Peyer's patch (tissue), 4 donors: ENCODE measurements around the gene ZNF701. TPM values are rescaled to one million over a fixed set of nuclear protein-coding genes. Genes with fewer than 3 reads are reported as not detected.
"Not testable (repeated sequence)": the region's sequence is repeated elsewhere in the genome, so short reads cannot be mapped to it uniquely, and the experiment has no call there.

Experiments used
- DNase-seq, 3 donors: peaks; one replicate each; pipeline ENCODE4 v3.0.0-alpha.2; 2017 to 2019
- H3K27ac ChIP-seq, 4 donors: fragments of 200-600 bp; sonication (generic); one replicate each; pipeline ENCODE4 v1.5.1; 2016 to 2019
- H3K27me3 ChIP-seq, 2 donors: fragments of 200-600 bp; sonication (generic); one replicate each; pipeline ENCODE4 v1.5.1; 2019
- H3K36me3 ChIP-seq, 3 donors: fragments of 200-600 bp; sonication (generic); one replicate each; pipeline ENCODE4 v1.5.1; 2016 to 2019
- H3K4me1 ChIP-seq, 4 donors: fragments of 200-600 bp; sonication (generic); one replicate each; pipeline ENCODE4 v1.5.1; 2016 to 2019
- H3K4me3 ChIP-seq, 4 donors: fragments of 200-600 bp; sonication (generic); 1 replicate in 3 of 4; 2 replicates in 1 of 4; pipeline ENCODE4 v1.5.1; 2016 to 2019; ENCODE audit warnings: mild to moderate bottlenecking in 1 of 4
- H3K9me3 ChIP-seq, 4 donors: fragments of 200-600 bp; sonication (generic); one replicate each; pipeline ENCODE4 v1.5.1; 2016 to 2019; ENCODE audit warnings: mild to moderate bottlenecking in 1 of 4
- CTCF ChIP-seq, 6 experiments: fragments of 450-650 bp in 4 of 6; fragments of 200-600 bp in 2 of 6; sonication (generic) in 1 of 6; IDR thresholded peaks; one replicate each; pipeline ENCODE4 v1.5.1; 2017 to 2019; ENCODE audit warnings: antibody characterized with exemption in 6 of 6, mild to moderate bottlenecking in 3 of 6, moderate library complexity in 1 of 6
- POLR2A ChIP-seq, 2 donors: fragments of 450-650 bp; IDR thresholded peaks; one replicate each; pipeline ENCODE4 v1.5.1; 2017; ENCODE audit warnings: antibody characterized with exemption in 2 of 2, mild to moderate bottlenecking in 2 of 2, moderate library complexity in 2 of 2
- total RNA-seq, 4 donors: library from RNA; depleted of rRNA; stranded (reverse); fragments of >200 nt; gene quantifications; one replicate each; pipeline ENCODE4 v1.1.0, GENCODE V29; 2016

Gene ZNF701
- total RNA-seq, 4 donors from 2014 or later: 21.0 to 36.7 (median 34.7) TPM

- DNase-seq: no peak
- Histone ChIP-seq H3K9me3 (peaks cover 0 to 22% (median 0%) of the 10 kb centered on the region in 4 donors), H3K36me3 (peaks cover 0 to 53% (median 0%) of the 10 kb centered on the region in 3 donors), H3K4me1 (no peaks in the 10 kb centered on the region), H3K4me3 (no peak overlapping the region), H3K27me3 (no peaks in the 10 kb centered on the region), H3K27ac (no peak overlapping the region)
- no peak for TF ChIP-seq CTCF (IDR thresholded peaks at IDR 0.05)
Observed at GRCh38 chr19:52590728-52591127, 20.6 kb downstream of the ZNF701 start.

GRCh38 chr19:52592301-52592700, 22.2 kb downstream of the ZNF701 start:
- Histone ChIP-seq H3K27ac (no peak overlapping the region), H3K36me3 (peaks cover 0 to 56% (median 0%) of the 10 kb centered on the region in 3 donors), H3K9me3 (peaks cover 0 to 31% (median 4%) of the 10 kb centered on the region in 4 donors), H3K4me3 (no peak overlapping the region), H3K4me1 (no peaks in the 10 kb centered on the region), H3K27me3 (no peaks in the 10 kb centered on the region)
- TF ChIP-seq CTCF (IDR thresholded peaks at IDR 0.05) (no peak), POLR2A (IDR thresholded peaks at IDR 0.05) (no peak)
- no peak for DNase-seq

GRCh38 chr19:52593441-52593840, 23.4 kb downstream of the ZNF701 start:
- H3K4me1 ChIP-seq, H3K4me3 ChIP-seq, H3K27ac ChIP-seq, H3K27me3 ChIP-seq, DNase-seq: not testable (repeated sequence)
- Histone ChIP-seq H3K36me3 (peaks cover 0 to 48% (median 0%) of the 10 kb centered on the region in 3 donors), H3K9me3 (peaks cover 0 to 28% (median 4%) of the 10 kb centered on the region in 4 donors)

GRCh38 chr19:52599241-52599640, 29.2 kb downstream of the ZNF701 start:
- H3K27ac ChIP-seq: no peak overlapping the region

DNA sequence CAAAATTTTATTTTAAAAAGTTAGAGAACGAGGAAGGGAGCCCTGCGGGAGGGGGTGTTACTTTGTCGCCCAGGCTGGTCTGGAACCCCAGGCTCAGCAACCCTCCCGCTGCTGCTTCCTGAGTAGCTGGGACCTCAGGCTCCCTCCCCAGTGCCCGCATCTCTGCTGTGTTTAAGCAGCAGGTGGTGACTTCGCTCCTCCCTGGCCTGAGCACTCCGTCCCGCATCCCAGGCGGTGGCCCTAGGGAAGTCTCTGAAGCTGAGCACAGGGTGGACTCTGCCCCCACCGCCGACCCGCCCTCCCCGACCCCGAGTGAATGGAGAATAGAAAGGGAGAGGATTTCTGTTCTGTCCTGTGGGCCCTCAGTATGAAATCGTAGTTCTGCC, 30.5 kb downstream of the ZNF701 start:
- H3K36me3 ChIP-seq: peaks cover 0 to 19% (median 0%) of the 10 kb centered on the region in 3 donors
- peaks cover 0 to 17% (median 4%) of the 10 kb centered on the region in 4 donors for H3K9me3 ChIP-seq
- H3K27ac ChIP-seq: peak overlapping the region; percentile 79 to 86 (median 83)
- peak overlapping the region; percentile 64 to 75 (median 68) for H3K4me3 ChIP-seq
- TF ChIP-seq POLR2A (IDR thresholded peaks at IDR 0.05): no peak
- no peak for TF ChIP-seq CTCF (IDR thresholded peaks at IDR 0.05)
- H3K27me3 ChIP-seq: no peaks in the 10 kb centered on the region
- peaks cover 0 to 12% (median 0%) of the 10 kb centered on the region in 4 donors for H3K4me1 ChIP-seq
- peak; percentile 23 to 88 (median 82) for DNase-seq

More at GRCh38 chr19:52599241-52599640, 29.2 kb downstream of the ZNF701 start:
- peaks cover 0 to 18% (median 0%) of the 10 kb centered on the region in 3 donors for H3K36me3 ChIP-seq
- peaks cover 0 to 22% (median 4%) of the 10 kb centered on the region in 4 donors for H3K9me3 ChIP-seq
- no peaks in the 10 kb centered on the region for H3K27me3 ChIP-seq
- no peak for TF ChIP-seq POLR2A (IDR thresholded peaks at IDR 0.05)
- TF ChIP-seq CTCF (IDR thresholded peaks at IDR 0.05): no peak
- H3K4me1 ChIP-seq: peaks cover 0 to 12% (median 0%) of the 10 kb centered on the region in 4 donors
- DNase-seq: no peak
- no peak overlapping the region for H3K4me3 ChIP-seq

- DNase-seq: peak; percentile 94 to 98 (median 98)
- TF ChIP-seq CTCF (IDR thresholded peaks at IDR 0.05) (peak in 5 of 6 experiments; percentile 15 to 54 (median 35)), POLR2A (IDR thresholded peaks at IDR 0.05) (peak; percentile 45 to 71)
Observed at GRCh38 chr19:52601025-52601973, 31.2 kb downstream of the ZNF701 start.

More at GRCh38 chr19:52601025-52601973, 31.2 kb downstream of the ZNF701 start:
- peaks cover 0 to 14% (median 0%) of the 10 kb centered on the region in 3 donors for H3K36me3 ChIP-seq
- peaks cover 0 to 12% (median 0%) of the 10 kb centered on the region in 4 donors for H3K4me1 ChIP-seq
- peak overlapping the region; percentile 64 to 75 (median 68) for H3K4me3 ChIP-seq
- H3K27me3 ChIP-seq: no peaks in the 10 kb centered on the region
- H3K27ac ChIP-seq: peak overlapping the region; percentile 79 to 86 (median 83)
- peaks cover 0 to 14% (median 2%) of the 10 kb centered on the region in 4 donors for H3K9me3 ChIP-seq
